ENCODE data around the gene DOK7.

The DOK7 gene, protein sequence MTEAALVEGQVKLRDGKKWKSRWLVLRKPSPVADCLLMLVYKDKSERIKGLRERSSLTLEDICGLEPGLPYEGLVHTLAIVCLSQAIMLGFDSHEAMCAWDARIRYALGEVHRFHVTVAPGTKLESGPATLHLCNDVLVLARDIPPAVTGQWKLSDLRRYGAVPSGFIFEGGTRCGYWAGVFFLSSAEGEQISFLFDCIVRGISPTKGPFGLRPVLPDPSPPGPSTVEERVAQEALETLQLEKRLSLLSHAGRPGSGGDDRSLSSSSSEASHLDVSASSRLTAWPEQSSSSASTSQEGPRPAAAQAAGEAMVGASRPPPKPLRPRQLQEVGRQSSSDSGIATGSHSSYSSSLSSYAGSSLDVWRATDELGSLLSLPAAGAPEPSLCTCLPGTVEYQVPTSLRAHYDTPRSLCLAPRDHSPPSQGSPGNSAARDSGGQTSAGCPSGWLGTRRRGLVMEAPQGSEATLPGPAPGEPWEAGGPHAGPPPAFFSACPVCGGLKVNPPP

DNA sequence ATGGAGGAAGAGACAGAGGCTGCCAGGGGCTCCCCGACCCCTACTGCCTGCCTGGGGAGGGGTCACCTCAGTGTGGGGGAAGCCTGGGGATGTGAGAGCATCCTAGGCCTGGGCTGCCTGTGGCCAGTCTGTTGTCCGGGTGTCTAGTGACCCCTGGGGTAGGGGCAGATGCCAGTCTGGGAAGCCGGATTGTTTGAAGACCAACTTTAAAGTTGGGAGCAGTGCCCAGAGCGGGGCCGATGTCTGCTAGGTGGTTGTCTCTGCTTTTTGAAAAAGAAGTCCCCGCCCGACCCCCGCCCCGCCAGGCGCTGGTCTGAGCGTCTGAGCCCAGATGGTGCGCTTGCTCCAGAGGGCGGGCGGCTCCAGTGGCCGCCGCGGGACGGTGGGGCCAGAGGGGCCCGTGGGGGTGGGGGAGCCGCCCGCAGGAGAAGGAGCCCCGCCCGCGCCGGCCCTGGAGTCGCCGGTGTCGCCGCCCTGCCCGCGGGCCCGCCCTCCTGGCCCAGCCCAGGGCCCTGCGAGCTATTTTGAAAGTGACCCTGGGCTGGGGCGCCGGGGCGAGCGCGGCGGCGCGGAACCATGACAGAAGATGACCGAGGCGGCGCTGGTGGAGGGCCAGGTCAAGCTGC lies at the start of gene DOK7:
Gene DOK7, plus strand, starts transcription at position 517 of the 626 bp plus-strand sequence. Its CDS starts 70 bp downstream, at position 587.
- TF ChIP-seq Cebpa-rat (IDR thresholded peaks at IDR 0.05), result no peak
- Histone ChIP-seq H3K27me3 (peaks cover 23 to 50% (median 39%) of the 10 kb centered on the region in 11 experiments), H4K20me1 (peaks cover 0 to 39% (median 0%) of the 10 kb centered on the region in 11 experiments; a peak in 8 of 22 replicates), H3K9me3 (replicated peaks in 1 of 11) (peaks cover 5 to 29% (median 12%) of the 10 kb centered on the region in 11 experiments; a peak in 20 of 22 replicates), H3K27ac (peak within 1 kb of the TSS in 4 of 11 experiments; percentile 5 to 59 (median 22); a peak in 4 of 22 replicates), H3K4me1 (peaks cover 21 to 63% (median 55%) of the 10 kb centered on the region in 10 experiments), H3K36me3 (no peaks in the 10 kb centered on the region; a peak in 2 of 22 replicates), H3K9ac (peak within 1 kb of the TSS in 6 of 11 experiments; percentile 21 to 53 (median 34); a peak in 8 of 22 replicates), H3K4me3 (peak within 1 kb of the TSS in 6 of 10 experiments; percentile 26 to 51 (median 38); a peak in 8 of 20 replicates), H3K4me2 (peak within 1 kb of the TSS; percentile 62 to 94 (median 86); a peak in 21 of 22 replicates)

DNA sequence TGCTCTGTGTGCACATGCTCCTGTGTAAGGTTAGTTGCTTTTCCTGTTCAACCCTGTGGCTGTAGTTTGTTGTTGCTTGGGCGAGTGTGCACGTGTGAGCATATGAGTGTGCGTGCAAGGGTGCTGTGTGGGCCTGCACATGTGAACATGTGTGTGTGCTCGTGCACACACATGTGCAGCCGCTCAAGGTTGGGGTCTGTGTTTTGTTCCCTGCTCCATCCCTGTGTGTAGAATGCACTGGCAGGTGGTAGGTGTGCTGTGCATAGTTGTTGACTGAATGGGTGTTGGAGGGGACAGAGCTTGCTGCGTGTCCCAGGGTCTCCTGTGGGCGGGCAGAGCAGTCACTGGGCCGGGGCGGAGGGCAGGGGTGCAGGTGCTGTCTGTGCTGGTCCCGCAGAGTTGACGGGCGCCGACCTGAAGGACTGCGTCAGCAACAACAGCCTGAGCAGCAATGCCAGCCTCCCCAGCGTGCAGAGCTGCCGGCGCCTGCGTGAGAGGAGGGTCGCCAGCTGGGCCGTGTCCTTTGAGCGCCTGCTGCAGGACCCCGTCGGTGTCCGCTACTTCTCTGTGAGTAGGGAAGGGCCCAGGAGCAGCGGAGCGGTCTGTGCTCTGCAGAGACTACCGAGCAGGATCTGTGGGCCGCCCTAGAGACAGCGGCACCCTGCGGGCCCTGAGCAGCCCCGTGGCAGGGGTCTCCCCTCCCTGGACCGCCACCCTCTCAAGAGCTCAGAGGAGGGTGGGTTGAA lies 49.3 kb upstream of the DOK7 start:
- Histone ChIP-seq H4K20me1 (peaks cover 50 to 99% (median 84%) of the 10 kb centered on the region in 11 experiments; a peak in 21 of 22 replicates), H3K4me1 (peaks cover 38 to 91% (median 81%) of the 10 kb centered on the region in 10 experiments), H3K27me3 (peaks cover 0 to 8% (median 0%) of the 10 kb centered on the region in 11 experiments; a peak in 2 of 22 replicates), H3K36me3 (peaks cover 34 to 40% (median 37%) of the 10 kb centered on the region in 11 experiments), H3K27ac (peak overlapping the region in 9 of 11 experiments; percentile 1 to 65 (median 56); a peak in 14 of 22 replicates), H3K9ac (peak overlapping the region in 8 of 11 experiments; percentile 15 to 61 (median 36); a peak in 14 of 22 replicates), H3K9me3 (replicated peaks in 1 of 11) (no peaks in the 10 kb centered on the region), H3K4me2 (peak overlapping the region; percentile 77 to 96 (median 90)), H3K4me3 (peak overlapping the region in 4 of 10 experiments; percentile 16 to 33 (median 20); a peak in 7 of 20 replicates)
- no peak for TF ChIP-seq Cebpa-rat (IDR thresholded peaks at IDR 0.05)

GRCh38 chr4:3414421-3415279 lies 48.5 kb upstream of the DOK7 start:
- H3K27ac ChIP-seq, result peak overlapping the region in 9 of 11 experiments; percentile 1 to 65 (median 56); a peak in 14 of 22 replicates
- H3K4me2 ChIP-seq, result peak overlapping the region; percentile 77 to 96 (median 90)
- no peaks in the 10 kb centered on the region for H3K9me3 ChIP-seq (replicated peaks in 1 of 11)
- peaks cover 38 to 48% (median 44%) of the 10 kb centered on the region in 11 experiments for H3K36me3 ChIP-seq
- peaks cover 0 to 8% (median 0%) of the 10 kb centered on the region in 11 experiments; a peak in 2 of 22 replicates for H3K27me3 ChIP-seq
- H3K9ac ChIP-seq, result peak overlapping the region in 8 of 11 experiments; percentile 15 to 61 (median 36); a peak in 13 of 22 replicates
- H3K4me1 ChIP-seq, result peaks cover 31 to 86% (median 73%) of the 10 kb centered on the region in 10 experiments
- TF ChIP-seq Cebpa-rat (IDR thresholded peaks at IDR 0.05), result no peak
- H3K4me3 ChIP-seq, result peak overlapping the region in 4 of 10 experiments; percentile 16 to 33 (median 20); a peak in 6 of 20 replicates
- H4K20me1 ChIP-seq, result peaks cover 42 to 96% (median 76%) of the 10 kb centered on the region in 11 experiments; a peak in 21 of 22 replicates

GRCh38 chr4:3415471-3416141 lies 47.5 kb upstream of the DOK7 start:
- TF ChIP-seq Cebpa-rat (IDR thresholded peaks at IDR 0.05), result no peak
- H3K4me1 ChIP-seq, result peaks cover 27 to 79% (median 64%) of the 10 kb centered on the region in 10 experiments
- peak overlapping the region in 2 of 11 experiments; percentile 64 to 65; a peak in 3 of 22 replicates for H3K27ac ChIP-seq
- peaks cover 33 to 91% (median 67%) of the 10 kb centered on the region in 11 experiments; a peak in 21 of 22 replicates for H4K20me1 ChIP-seq
- no peaks in the 10 kb centered on the region for H3K9me3 ChIP-seq (replicated peaks in 1 of 11)
- H3K9ac ChIP-seq, result no peak overlapping the region
- peaks cover 0 to 8% (median 0%) of the 10 kb centered on the region in 11 experiments; a peak in 2 of 22 replicates for H3K27me3 ChIP-seq
- H3K4me2 ChIP-seq, result 0 out of 22 replicates have a peak overlapping the region, but pooled peaks of 1 of the 11 experiments have one; percentile 91
- no peak overlapping the region for H3K4me3 ChIP-seq
- H3K36me3 ChIP-seq, result peaks cover 43 to 58% (median 52%) of the 10 kb centered on the region in 11 experiments

DNA sequence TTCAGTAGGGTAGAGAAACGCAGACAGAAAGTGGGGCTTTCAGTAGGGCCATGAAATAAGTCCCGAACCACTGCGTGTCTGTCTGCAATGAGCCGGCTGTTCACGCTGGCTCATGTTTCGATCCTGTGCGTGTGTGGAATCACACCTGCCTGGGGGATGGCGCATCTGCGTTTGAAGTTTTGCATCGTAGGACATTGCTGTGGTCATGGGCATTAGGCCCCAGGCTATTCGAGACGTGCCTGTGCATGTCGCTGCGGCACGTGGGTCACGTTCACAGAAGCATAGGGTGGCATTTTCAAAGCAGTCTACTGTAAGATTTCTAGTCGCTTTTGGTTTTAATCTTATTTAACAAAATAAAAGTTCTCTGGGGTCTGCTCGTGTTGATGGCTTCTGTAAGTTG lies 46.8 kb upstream of the DOK7 start:
- no peak overlapping the region for H3K27ac ChIP-seq

GRCh38 chr4:3416821-3417221 lies 46.3 kb upstream of the DOK7 start:
- H3K4me3 ChIP-seq, result no peak overlapping the region
- H3K9ac ChIP-seq, result peak overlapping the region in 2 of 11 experiments; percentile 14 to 25; a peak in 1 of 22 replicates
- peaks cover 0 to 8% (median 0%) of the 10 kb centered on the region in 11 experiments; a peak in 2 of 22 replicates for H3K27me3 ChIP-seq
- H4K20me1 ChIP-seq, result peaks cover 22 to 89% (median 59%) of the 10 kb centered on the region in 11 experiments; a peak in 21 of 22 replicates
- peak overlapping the region in 2 of 11 experiments; percentile 58 to 65; a peak in 2 of 22 replicates for H3K4me2 ChIP-seq
- no peak for TF ChIP-seq Cebpa-rat (IDR thresholded peaks at IDR 0.05)
- no peak overlapping the region for H3K27ac ChIP-seq
- peaks cover 27 to 67% (median 52%) of the 10 kb centered on the region in 10 experiments for H3K4me1 ChIP-seq
- no peaks in the 10 kb centered on the region for H3K9me3 ChIP-seq (replicated peaks in 1 of 11)
- H3K36me3 ChIP-seq, result peaks cover 53 to 70% (median 64%) of the 10 kb centered on the region in 11 experiments

More for the DNA sequence above, 46.8 kb upstream of the DOK7 start:
- Histone ChIP-seq H3K4me2 (no peak overlapping the region), H3K4me1 (peaks cover 27 to 73% (median 57%) of the 10 kb centered on the region in 10 experiments), H3K4me3 (no peak overlapping the region), H3K9ac (no peak overlapping the region), H3K9me3 (replicated peaks in 1 of 11) (no peaks in the 10 kb centered on the region), H3K27me3 (peaks cover 0 to 8% (median 0%) of the 10 kb centered on the region in 11 experiments; a peak in 2 of 22 replicates), H3K36me3 (peaks cover 47 to 65% (median 58%) of the 10 kb centered on the region in 11 experiments), H4K20me1 (peaks cover 27 to 89% (median 60%) of the 10 kb centered on the region in 11 experiments; a peak in 21 of 22 replicates)
- TF ChIP-seq Cebpa-rat (IDR thresholded peaks at IDR 0.05), result no peak
